ENCODE results near the gene TAF11L2.
"Not testable (repeated sequence)": the region's sequence is repeated elsewhere in the genome, so short reads cannot be mapped to it uniquely, and the experiment has no call there.

- not testable (repeated sequence) for TF ChIP-seq EZH2 (IDR thresholded peaks at IDR 0.05; ENCODE audit: borderline replicate concordance); EZH2phosphoT487 (IDR thresholded peaks at IDR 0.05; ENCODE audit: low read depth, severe bottlenecking, unreplicated experiment)
- TF ChIP-seq, protein P1, sequence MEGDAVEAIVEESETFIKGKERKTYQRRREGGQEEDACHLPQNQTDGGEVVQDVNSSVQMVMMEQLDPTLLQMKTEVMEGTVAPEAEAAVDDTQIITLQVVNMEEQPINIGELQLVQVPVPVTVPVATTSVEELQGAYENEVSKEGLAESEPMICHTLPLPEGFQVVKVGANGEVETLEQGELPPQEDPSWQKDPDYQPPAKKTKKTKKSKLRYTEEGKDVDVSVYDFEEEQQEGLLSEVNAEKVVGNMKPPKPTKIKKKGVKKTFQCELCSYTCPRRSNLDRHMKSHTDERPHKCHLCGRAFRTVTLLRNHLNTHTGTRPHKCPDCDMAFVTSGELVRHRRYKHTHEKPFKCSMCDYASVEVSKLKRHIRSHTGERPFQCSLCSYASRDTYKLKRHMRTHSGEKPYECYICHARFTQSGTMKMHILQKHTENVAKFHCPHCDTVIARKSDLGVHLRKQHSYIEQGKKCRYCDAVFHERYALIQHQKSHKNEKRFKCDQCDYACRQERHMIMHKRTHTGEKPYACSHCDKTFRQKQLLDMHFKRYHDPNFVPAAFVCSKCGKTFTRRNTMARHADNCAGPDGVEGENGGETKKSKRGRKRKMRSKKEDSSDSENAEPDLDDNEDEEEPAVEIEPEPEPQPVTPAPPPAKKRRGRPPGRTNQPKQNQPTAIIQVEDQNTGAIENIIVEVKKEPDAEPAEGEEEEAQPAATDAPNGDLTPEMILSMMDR (IDR thresholded peaks at IDR 0.05; ENCODE audit: poor library complexity) = not testable (repeated sequence)
Measured at GRCh38 chr5:17517526-17517925, 19.5 kb downstream of the TAF11L2 start.

Measured in hepatocyte (in vitro differentiated cells).